ENCODE data around the gene DOCK2. TPM values are rescaled to one million over a fixed set of nuclear protein-coding genes. Genes with fewer than 3 reads are reported as not detected.
"Not testable (repeated sequence)": the region's sequence is repeated elsewhere in the genome, so short reads cannot be mapped to it uniquely, and the experiment has no call there.

DOCK2 gene
- total RNA-seq, 2 donors from 2014 or later: 26.0 to 33.8 TPM

GRCh38 chr5:169801781-169802180, 164.7 kb downstream of the DOCK2 start:
- DNase-seq (ENCODE audit: low spot score): no peak
- intact Hi-C loops (cut with DNase I): no loop called here

GRCh38 chr5:169803077-169803981, 166.3 kb downstream of the DOCK2 start:
- no peak for DNase-seq (ENCODE audit: low spot score)
- intact Hi-C loops (cut with DNase I): no loop called here

GRCh38 chr5:169804861-169805260, 167.8 kb downstream of the DOCK2 start:
- no peak for DNase-seq (ENCODE audit: low spot score)
- intact Hi-C loops (cut with DNase I): loop anchor here in 1 of 2 donors (1.0 kb wide), 1 partner anchor 17 kb away; no protein-coding TSS in a partner anchor

- intact Hi-C loops (cut with DNase I): no loop called here
- DNase-seq (ENCODE audit: low spot score): no peak
These were observed 168.5 kb downstream of the DOCK2 start for GRCh38 chr5:169805527-169805934.

GRCh38 chr5:169805937-169806700, 169.0 kb downstream of the DOCK2 start:
- no peak for DNase-seq (ENCODE audit: low spot score)
- intact Hi-C loops (cut with DNase I): no loop called here

- intact Hi-C loops (cut with DNase I): no loop called here
- no peak for DNase-seq (ENCODE audit: low spot score)
These were observed 171.1 kb downstream of the DOCK2 start for GRCh38 chr5:169808118-169808581.

GRCh38 chr5:169808880-169809279, 171.8 kb downstream of the DOCK2 start:
- intact Hi-C loops (cut with DNase I); DNase-seq (ENCODE audit: low spot score): not testable (repeated sequence)

- no peak for DNase-seq (ENCODE audit: low spot score)
- intact Hi-C loops (cut with DNase I): no loop called here
These were observed 172.2 kb downstream of the DOCK2 start for GRCh38 chr5:169809281-169809680.

GRCh38 chr5:169810524-169810923, 173.4 kb downstream of the DOCK2 start:
- no peak for DNase-seq (ENCODE audit: low spot score)
- intact Hi-C loops (cut with DNase I): no loop called here

- intact Hi-C loops (cut with DNase I): no loop called here
- no peak for DNase-seq (ENCODE audit: low spot score)
These were observed 173.9 kb downstream of the DOCK2 start for GRCh38 chr5:169811023-169811422.

- DNase-seq (ENCODE audit: low spot score): no peak
- intact Hi-C loops (cut with DNase I): no loop called here
These were observed 174.6 kb downstream of the DOCK2 start for GRCh38 chr5:169811680-169812079.

GRCh38 chr5:169812786-169813185, 175.7 kb downstream of the DOCK2 start:
- intact Hi-C loops (cut with DNase I): no loop called here
- no peak for DNase-seq (ENCODE audit: low spot score)

GRCh38 chr5:169814045-169814444, 177.0 kb downstream of the DOCK2 start:
- no peak for DNase-seq (ENCODE audit: low spot score)
- intact Hi-C loops (cut with DNase I): no loop called here

- DNase-seq (ENCODE audit: low spot score): no peak
- intact Hi-C loops (cut with DNase I): no loop called here
These were observed 177.4 kb downstream of the DOCK2 start for GRCh38 chr5:169814522-169814921.

GRCh38 chr5:169817031-169817430, 180.0 kb downstream of the DOCK2 start:
- intact Hi-C loops (cut with DNase I): no loop called here
- DNase-seq (ENCODE audit: low spot score): no peak

- no peak for DNase-seq (ENCODE audit: low spot score)
- intact Hi-C loops (cut with DNase I): no loop called here
These were observed 189.5 kb downstream of the DOCK2 start for GRCh38 chr5:169826618-169827017.

- DNase-seq (ENCODE audit: low spot score): no peak
- intact Hi-C loops (cut with DNase I): no loop called here
These were observed 190.7 kb downstream of the DOCK2 start for GRCh38 chr5:169827769-169828168.

GRCh38 chr5:169828385-169828784, 191.3 kb downstream of the DOCK2 start:
- no peak for DNase-seq (ENCODE audit: low spot score)
- intact Hi-C loops (cut with DNase I): no loop called here

- no peak for DNase-seq (ENCODE audit: low spot score)
- intact Hi-C loops (cut with DNase I): no loop called here
These were observed 194.3 kb downstream of the DOCK2 start for GRCh38 chr5:169831331-169831730.

- intact Hi-C loops (cut with DNase I): no loop called here
- DNase-seq (ENCODE audit: low spot score): no peak
These were observed 195.2 kb downstream of the DOCK2 start for GRCh38 chr5:169832304-169832703.
